MG63 (cell line): ENCODE results near the gene FAF1. TPM values are rescaled to one million over a fixed set of nuclear protein-coding genes. Genes with fewer than 3 reads are reported as not detected.

ENCODE experiments used
- DNase-seq: peaks from one replicate; pipeline ENCODE4 v3.0.0-alpha.2; 2020
- H3K27me3 ChIP-seq: fragments of 250-450 bp; sonication (Bioruptor Pico); 2 replicates; pipeline ENCODE4 v1.5.1; 2020; ENCODE audit warnings: mild to moderate bottlenecking, moderate library complexity
- H3K36me3 ChIP-seq: fragments of 250-450 bp; sonication (Bioruptor Pico); 2 replicates; pipeline ENCODE4 v1.5.1; 2020; ENCODE audit warnings: mild to moderate bottlenecking, moderate library complexity
- H3K4me3 ChIP-seq: fragments of 250-450 bp; sonication (Bioruptor Pico); 2 replicates; pipeline ENCODE4 v1.5.1; 2020; ENCODE audit warnings: mild to moderate bottlenecking, moderate library complexity
- H3K9me3 ChIP-seq: fragments of 250-450 bp; sonication (Bioruptor Pico); 2 replicates; pipeline ENCODE4 v1.5.1; 2020; ENCODE audit warnings: mild to moderate bottlenecking, moderate library complexity
- total RNA-seq: library from RNA; depleted of rRNA; stranded (reverse); fragments of >200 nt; shearing (Covaris generic); gene quantifications from 2 replicates; pipeline ENCODE4 v1.2.3, GENCODE V29; 2014; ENCODE audit warnings: low replicate concordance

The FAF1 gene
- total RNA-seq, 1 experiment from 2014 or later: 58.6 TPM

GRCh38 chr1:50523548-50523947 lies 436.5 kb downstream of the FAF1 start:
- Histone ChIP-seq H3K4me3 (no peak overlapping the region), H3K9me3 (no peaks in the 10 kb centered on the region), H3K27me3 (no peaks in the 10 kb centered on the region), H3K36me3 (peaks cover 8% of the 10 kb centered on the region; the same call in 1 of the 2 replicates)
- DNase-seq: no peak

- Histone ChIP-seq H3K9me3 (no peaks in the 10 kb centered on the region), H3K27me3 (no peaks in the 10 kb centered on the region), H3K4me3 (no peak overlapping the region), H3K36me3 (peaks cover 8% of the 10 kb centered on the region; the same call in 1 of the 2 replicates)
- no peak for DNase-seq
Measured at GRCh38 chr1:50522691-50523342, 437.2 kb downstream of the FAF1 start.

GRCh38 chr1:50521703-50522102 lies 438.4 kb downstream of the FAF1 start:
- Histone ChIP-seq H3K36me3 (peaks cover 8% of the 10 kb centered on the region; the same call in 1 of the 2 replicates), H3K27me3 (no peaks in the 10 kb centered on the region), H3K4me3 (no peak overlapping the region), H3K9me3 (no peaks in the 10 kb centered on the region)
- DNase-seq: no peak

GRCh38 chr1:50517488-50517887 lies 442.6 kb downstream of the FAF1 start:
- H3K4me3 ChIP-seq: no peak overlapping the region
- no peaks in the 10 kb centered on the region for H3K27me3 ChIP-seq
- DNase-seq: no peak
- no peaks in the 10 kb centered on the region for H3K9me3 ChIP-seq
- peaks cover 2% of the 10 kb centered on the region; the same call in 1 of the 2 replicates for H3K36me3 ChIP-seq

GRCh38 chr1:50516056-50516455 lies 444.0 kb downstream of the FAF1 start:
- no peak for DNase-seq
- peaks cover 9% of the 10 kb centered on the region; the same call in 1 of the 2 replicates for H3K36me3 ChIP-seq
- no peaks in the 10 kb centered on the region for H3K9me3 ChIP-seq
- H3K4me3 ChIP-seq: no peak overlapping the region
- H3K27me3 ChIP-seq: no peaks in the 10 kb centered on the region

GRCh38 chr1:50508040-50508586 lies 452.0 kb downstream of the FAF1 start:
- Histone ChIP-seq H3K4me3 (no peak overlapping the region), H3K9me3 (no peaks in the 10 kb centered on the region), H3K27me3 (no peaks in the 10 kb centered on the region), H3K36me3 (peaks cover 10% of the 10 kb centered on the region)
- DNase-seq: no peak

- Histone ChIP-seq H3K4me3 (no peak overlapping the region), H3K36me3 (peaks cover 3% of the 10 kb centered on the region; the same call in 1 of the 2 replicates), H3K27me3 (no peaks in the 10 kb centered on the region), H3K9me3 (no peaks in the 10 kb centered on the region)
- no peak for DNase-seq
Measured at GRCh38 chr1:50505427-50505826, 454.6 kb downstream of the FAF1 start.

- H3K36me3 ChIP-seq: peaks cover 3% of the 10 kb centered on the region; the same call in 1 of the 2 replicates
- no peak for DNase-seq
- H3K9me3 ChIP-seq: no peaks in the 10 kb centered on the region
- no peak overlapping the region for H3K4me3 ChIP-seq
- H3K27me3 ChIP-seq: no peaks in the 10 kb centered on the region
Measured at GRCh38 chr1:50503515-50503914, 456.6 kb downstream of the FAF1 start.

- no peak for DNase-seq
- peaks cover 2% of the 10 kb centered on the region; the same call in 1 of the 2 replicates for H3K9me3 ChIP-seq
Measured at GRCh38 chr1:50502147-50502546, 457.9 kb downstream of the FAF1 start.

GRCh38 chr1:50497007-50497406 lies 463.1 kb downstream of the FAF1 start:
- Histone ChIP-seq H3K4me3 (no peak overlapping the region), H3K36me3 (peaks cover 10% of the 10 kb centered on the region), H3K9me3 (peaks cover 11% of the 10 kb centered on the region), H3K27me3 (no peaks in the 10 kb centered on the region)
- no peak for DNase-seq

More at GRCh38 chr1:50502147-50502546, 457.9 kb downstream of the FAF1 start:
- Histone ChIP-seq H3K27me3 (no peaks in the 10 kb centered on the region), H3K36me3 (peaks cover 8% of the 10 kb centered on the region), H3K4me3 (no peak overlapping the region)

- no peak for DNase-seq
- Histone ChIP-seq H3K27me3 (no peaks in the 10 kb centered on the region), H3K4me3 (no peak overlapping the region), H3K36me3 (peaks cover 14% of the 10 kb centered on the region), H3K9me3 (peaks cover 11% of the 10 kb centered on the region)
Measured at GRCh38 chr1:50493710-50494109, 466.4 kb downstream of the FAF1 start.

GRCh38 chr1:50492142-50492541 lies 467.9 kb downstream of the FAF1 start:
- no peak overlapping the region for H3K4me3 ChIP-seq
- no peak for DNase-seq
- peaks cover 9% of the 10 kb centered on the region for H3K9me3 ChIP-seq
- no peaks in the 10 kb centered on the region for H3K27me3 ChIP-seq
- peaks cover 9% of the 10 kb centered on the region for H3K36me3 ChIP-seq

GRCh38 chr1:50491142-50491541 lies 468.9 kb downstream of the FAF1 start:
- H3K27me3 ChIP-seq: no peaks in the 10 kb centered on the region
- no peak for DNase-seq
- H3K36me3 ChIP-seq: peaks cover 6% of the 10 kb centered on the region
- H3K4me3 ChIP-seq: no peak overlapping the region
- peaks cover 2% of the 10 kb centered on the region; the same call in 1 of the 2 replicates for H3K9me3 ChIP-seq

GRCh38 chr1:50490640-50491039 lies 469.4 kb downstream of the FAF1 start:
- H3K27me3 ChIP-seq: no peaks in the 10 kb centered on the region
- H3K9me3 ChIP-seq: no peaks in the 10 kb centered on the region
- peaks cover 4% of the 10 kb centered on the region; the same call in 1 of the 2 replicates for H3K36me3 ChIP-seq
- H3K4me3 ChIP-seq: no peak overlapping the region
- DNase-seq: no peak

GRCh38 chr1:50488876-50489275 lies 471.2 kb downstream of the FAF1 start:
- no peaks in the 10 kb centered on the region for H3K27me3 ChIP-seq
- DNase-seq: no peak
- no peak overlapping the region for H3K4me3 ChIP-seq
- H3K9me3 ChIP-seq: no peaks in the 10 kb centered on the region
- H3K36me3 ChIP-seq: peaks cover 4% of the 10 kb centered on the region; the same call in 1 of the 2 replicates

GRCh38 chr1:50488356-50488755 lies 471.7 kb downstream of the FAF1 start:
- no peaks in the 10 kb centered on the region for H3K9me3 ChIP-seq
- H3K27me3 ChIP-seq: no peaks in the 10 kb centered on the region
- H3K36me3 ChIP-seq: peaks cover 4% of the 10 kb centered on the region; the same call in 1 of the 2 replicates
- DNase-seq: no peak
- H3K4me3 ChIP-seq: no peak overlapping the region

- Histone ChIP-seq H3K36me3 (0 out of 2 replicates have a peak, but pooled peaks cover 4% of the 10 kb centered on the region), H3K4me3 (no peak overlapping the region), H3K27me3 (no peaks in the 10 kb centered on the region), H3K9me3 (no peaks in the 10 kb centered on the region)
- no peak for DNase-seq
Measured at GRCh38 chr1:50487725-50488124, 472.3 kb downstream of the FAF1 start.
